AG09319 (cell line): ENCODE data around the gene HOXA11.

Source experiments
- DNase-seq: peaks from one replicate; pipeline ENCODE4 v3.0.0-alpha.2; 2010; ENCODE audit warnings: low read depth; ENCODE audit errors: extremely low read depth
- CTCF ChIP-seq: IDR thresholded peaks from 2 replicates; pipeline ENCODE4 v1.5.1; 2011; ENCODE audit warnings: low read depth, mild to moderate bottlenecking, inconsistent platforms, low read length, moderate library complexity

Gene HOXA11

GRCh38 chr7:27211764-27212204 is 26.8 kb upstream of the HOXA11 start:
- no peak for TF ChIP-seq CTCF

GRCh38 chr7:27211084-27211446 is 26.0 kb upstream of the HOXA11 start:
- no peak for TF ChIP-seq CTCF
- no peak for DNase-seq

More at GRCh38 chr7:27211764-27212204, 26.8 kb upstream of the HOXA11 start:
- DNase-seq, result no peak

DNA sequence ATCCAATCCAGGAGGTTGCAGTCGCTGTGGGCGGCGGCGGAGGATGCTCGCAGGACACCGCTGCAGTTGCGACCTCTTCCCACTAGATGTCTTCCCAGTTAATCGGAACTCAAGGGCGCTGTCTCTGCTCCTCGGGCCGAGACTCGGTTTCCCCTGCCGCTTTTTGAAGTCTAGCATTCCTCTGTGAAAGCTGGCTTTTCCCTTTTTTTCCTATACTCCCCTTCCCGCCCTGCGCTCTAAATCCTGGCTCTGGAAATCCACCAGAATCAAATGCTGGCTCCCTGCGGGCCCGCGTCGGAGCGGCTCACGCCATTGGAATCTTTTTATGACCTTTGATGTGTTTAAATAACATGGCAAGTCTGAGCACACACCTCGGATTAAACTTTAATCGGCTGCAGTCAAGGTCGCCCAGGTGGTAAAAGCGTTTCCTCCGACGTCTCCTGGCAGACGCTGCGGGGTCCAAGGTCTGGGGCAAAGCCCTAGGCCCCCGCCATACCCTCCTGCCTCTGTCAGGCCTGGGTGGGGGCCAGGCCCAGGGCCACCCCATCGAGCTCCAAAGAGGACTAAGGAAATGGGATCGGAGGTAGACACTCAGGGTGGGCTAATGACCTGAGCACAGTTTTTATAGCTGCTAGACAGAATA is 25.5 kb upstream of the HOXA11 start:
- DNase-seq, result no peak
- peak; percentile 71 for TF ChIP-seq CTCF

- no peak for DNase-seq
- TF ChIP-seq CTCF, result no peak
Observed at GRCh38 chr7:27209933-27210440, 25.0 kb upstream of the HOXA11 start.

DNA sequence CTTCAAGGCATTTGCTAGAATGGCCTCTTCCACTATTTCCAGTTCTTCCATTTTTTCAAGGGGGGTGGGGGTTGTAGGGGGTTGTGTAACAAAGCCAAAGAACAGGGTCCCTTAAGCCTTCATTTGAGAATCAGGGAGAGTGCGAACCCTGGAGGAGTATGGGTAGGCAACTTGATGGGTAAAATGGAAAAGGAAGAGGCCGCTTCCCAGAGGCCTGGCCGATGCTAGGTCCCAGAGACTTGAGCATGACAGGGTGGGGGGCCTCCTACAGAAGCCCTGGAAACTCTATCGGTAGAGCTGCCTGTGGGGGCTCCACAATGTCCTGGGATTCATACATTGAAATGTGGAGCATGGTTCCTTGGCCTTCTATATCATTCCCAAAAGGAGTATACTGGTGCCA is 24.0 kb upstream of the HOXA11 start:
- no peak for TF ChIP-seq CTCF
- DNase-seq, result no peak

GRCh38 chr7:27207348-27207985 is 22.4 kb upstream of the HOXA11 start:
- DNase-seq, result no peak
- TF ChIP-seq CTCF, result no peak
